ENCODE data around the gene MS4A10.

MS4A10 gene

GRCh38 chr11:60791153-60791933 lies 6.2 kb downstream of the MS4A10 start:
- H3K9me3 ChIP-seq (ENCODE audit: control insufficient read depth, low read depth, low read length), result peaks cover 5% of the 10 kb centered on the region
- H3K4me3 ChIP-seq (ENCODE audit: low read length), result no peak overlapping the region

DNA sequence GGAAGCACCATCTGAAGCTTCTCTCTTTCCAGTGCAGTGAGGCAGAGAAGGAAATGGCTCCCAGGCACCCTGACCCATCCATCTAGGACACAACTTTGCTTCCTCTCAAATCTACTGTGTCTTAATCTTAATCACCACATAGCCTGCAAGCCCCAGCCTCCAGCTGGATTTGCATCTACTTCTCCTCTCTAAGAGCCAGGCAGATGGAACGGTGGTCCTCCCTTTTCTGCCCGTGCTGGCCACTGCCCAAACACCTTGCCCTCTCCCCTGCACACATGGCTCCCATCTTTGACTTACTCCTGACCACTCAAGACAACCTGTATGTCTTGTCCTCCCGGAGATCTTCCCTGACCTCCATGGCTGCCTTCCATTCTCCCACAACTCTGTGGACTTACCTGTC lies 7.4 kb downstream of the MS4A10 start:
- Histone ChIP-seq H3K27me3 (ENCODE audit: control insufficient read depth, insufficient read depth, low read length) (no peaks in the 10 kb centered on the region), H3K9me3 (ENCODE audit: control insufficient read depth, low read depth, low read length) (peaks cover 5% of the 10 kb centered on the region), H3K27ac (ENCODE audit: low read length) (no peak overlapping the region), H3K4me3 (ENCODE audit: low read length) (no peak overlapping the region), H3K4me1 (ENCODE audit: control insufficient read depth, low read depth, low read length) (no peaks in the 10 kb centered on the region), H3K36me3 (ENCODE audit: control insufficient read depth, low read depth, low read length) (no peaks in the 10 kb centered on the region), H3K9ac (ENCODE audit: low read length) (no peak overlapping the region)

More at GRCh38 chr11:60791153-60791933, 6.2 kb downstream of the MS4A10 start:
- no peaks in the 10 kb centered on the region for H3K27me3 ChIP-seq (ENCODE audit: control insufficient read depth, insufficient read depth, low read length)
- no peaks in the 10 kb centered on the region for H3K4me1 ChIP-seq (ENCODE audit: control insufficient read depth, low read depth, low read length)
- no peak overlapping the region for H3K9ac ChIP-seq (ENCODE audit: low read length)
- H3K27ac ChIP-seq (ENCODE audit: low read length), result no peak overlapping the region
- H3K36me3 ChIP-seq (ENCODE audit: control insufficient read depth, low read depth, low read length), result no peaks in the 10 kb centered on the region

- Histone ChIP-seq H3K27me3 (ENCODE audit: control insufficient read depth, insufficient read depth, low read length) (no peaks in the 10 kb centered on the region), H3K9ac (ENCODE audit: low read length) (no peak overlapping the region), H3K36me3 (ENCODE audit: control insufficient read depth, low read depth, low read length) (no peaks in the 10 kb centered on the region), H3K27ac (ENCODE audit: low read length) (no peak overlapping the region), H3K9me3 (ENCODE audit: control insufficient read depth, low read depth, low read length) (peaks cover 5% of the 10 kb centered on the region), H3K4me3 (ENCODE audit: low read length) (no peak overlapping the region), H3K4me1 (ENCODE audit: control insufficient read depth, low read depth, low read length) (no peaks in the 10 kb centered on the region)
Measured at GRCh38 chr11:60795291-60795690, 10.2 kb downstream of the MS4A10 start.

DNA sequence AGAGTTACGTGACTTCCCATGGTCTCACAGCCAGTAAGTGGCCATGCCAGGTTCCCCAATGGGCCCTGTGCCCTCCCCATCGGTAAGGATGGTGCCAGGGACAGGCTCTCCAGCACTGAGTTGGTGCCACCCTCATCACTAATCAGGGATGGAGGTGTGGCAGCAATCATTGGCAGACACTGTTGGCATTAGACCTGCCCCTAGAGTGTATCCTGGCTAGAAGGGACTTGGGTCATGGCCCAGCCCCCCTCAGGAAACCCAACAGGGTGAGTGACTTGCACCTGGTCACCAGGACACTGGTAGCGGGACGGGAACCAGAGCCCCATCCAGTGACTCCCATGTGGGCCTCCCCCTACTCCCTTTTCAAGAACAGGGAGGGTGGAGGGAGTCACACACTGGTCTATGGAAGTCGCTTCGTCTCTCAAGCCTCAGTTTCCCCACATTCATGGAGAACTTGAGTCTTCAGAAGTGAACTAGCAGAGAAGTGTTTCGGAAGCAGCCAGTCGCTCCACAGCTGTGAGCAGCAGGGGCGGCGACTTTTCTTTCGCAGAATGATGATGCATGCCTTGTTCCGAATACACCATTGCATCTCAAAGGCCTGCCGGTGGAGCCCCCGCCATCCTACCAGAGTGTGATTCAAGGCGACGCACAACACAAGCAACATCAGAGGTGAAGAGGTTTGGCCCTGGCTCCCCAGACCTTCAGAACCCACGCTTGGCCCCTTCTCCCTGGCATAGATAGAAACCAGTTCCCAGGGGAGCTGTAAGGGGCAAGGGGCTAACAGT lies 12.9 kb downstream of the MS4A10 start:
- Histone ChIP-seq H3K36me3 (ENCODE audit: control insufficient read depth, low read depth, low read length) (no peaks in the 10 kb centered on the region), H3K4me1 (ENCODE audit: control insufficient read depth, low read depth, low read length) (no peaks in the 10 kb centered on the region), H3K9ac (ENCODE audit: low read length) (no peak overlapping the region), H3K4me3 (ENCODE audit: low read length) (no peak overlapping the region), H3K9me3 (ENCODE audit: control insufficient read depth, low read depth, low read length) (no peaks in the 10 kb centered on the region), H3K27me3 (ENCODE audit: control insufficient read depth, insufficient read depth, low read length) (no peaks in the 10 kb centered on the region), H3K27ac (ENCODE audit: low read length) (no peak overlapping the region)

GRCh38 chr11:60798631-60799030 lies 13.5 kb downstream of the MS4A10 start:
- H3K9me3 ChIP-seq (ENCODE audit: control insufficient read depth, low read depth, low read length), result no peaks in the 10 kb centered on the region
- H3K36me3 ChIP-seq (ENCODE audit: control insufficient read depth, low read depth, low read length), result no peaks in the 10 kb centered on the region
- H3K27me3 ChIP-seq (ENCODE audit: control insufficient read depth, insufficient read depth, low read length), result no peaks in the 10 kb centered on the region
- H3K4me1 ChIP-seq (ENCODE audit: control insufficient read depth, low read depth, low read length), result no peaks in the 10 kb centered on the region
- no peak overlapping the region for H3K27ac ChIP-seq (ENCODE audit: low read length)
- H3K9ac ChIP-seq (ENCODE audit: low read length), result no peak overlapping the region
- H3K4me3 ChIP-seq (ENCODE audit: low read length), result no peak overlapping the region

DNA sequence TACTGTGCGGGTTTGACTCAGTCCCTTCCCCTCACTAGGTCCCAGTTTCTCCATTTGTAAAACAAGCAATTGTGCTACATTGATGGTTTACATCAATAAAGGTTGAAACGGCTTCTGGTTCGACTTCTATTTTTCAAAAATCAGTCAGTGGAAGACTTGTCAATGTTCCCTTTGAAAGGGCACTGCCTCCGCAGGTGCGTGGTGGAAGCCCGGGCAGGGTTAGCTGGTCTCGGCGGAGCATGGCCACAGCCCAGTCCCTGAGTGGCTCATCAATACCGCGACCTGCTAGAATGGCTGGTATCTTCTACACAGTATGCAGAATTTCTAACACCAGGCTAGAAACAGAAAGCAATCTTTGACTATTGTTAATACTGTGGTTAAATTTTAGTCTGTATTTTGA lies 16.1 kb downstream of the MS4A10 start:
- Histone ChIP-seq H3K27me3 (ENCODE audit: control insufficient read depth, insufficient read depth, low read length) (no peaks in the 10 kb centered on the region), H3K36me3 (ENCODE audit: control insufficient read depth, low read depth, low read length) (no peaks in the 10 kb centered on the region), H3K4me1 (ENCODE audit: control insufficient read depth, low read depth, low read length) (no peaks in the 10 kb centered on the region), H3K4me3 (ENCODE audit: low read length) (no peak overlapping the region), H3K9me3 (ENCODE audit: control insufficient read depth, low read depth, low read length) (no peaks in the 10 kb centered on the region), H3K9ac (ENCODE audit: low read length) (no peak overlapping the region), H3K27ac (ENCODE audit: low read length) (no peak overlapping the region)

GRCh38 chr11:60803273-60803936 lies 18.3 kb downstream of the MS4A10 start:
- Histone ChIP-seq H3K4me1 (ENCODE audit: control insufficient read depth, low read depth, low read length) (no peaks in the 10 kb centered on the region), H3K9ac (ENCODE audit: low read length) (no peak overlapping the region), H3K4me3 (ENCODE audit: low read length) (no peak overlapping the region), H3K9me3 (ENCODE audit: control insufficient read depth, low read depth, low read length) (no peaks in the 10 kb centered on the region), H3K36me3 (ENCODE audit: control insufficient read depth, low read depth, low read length) (no peaks in the 10 kb centered on the region), H3K27ac (ENCODE audit: low read length) (no peak overlapping the region), H3K27me3 (ENCODE audit: control insufficient read depth, insufficient read depth, low read length) (no peaks in the 10 kb centered on the region)

DNA sequence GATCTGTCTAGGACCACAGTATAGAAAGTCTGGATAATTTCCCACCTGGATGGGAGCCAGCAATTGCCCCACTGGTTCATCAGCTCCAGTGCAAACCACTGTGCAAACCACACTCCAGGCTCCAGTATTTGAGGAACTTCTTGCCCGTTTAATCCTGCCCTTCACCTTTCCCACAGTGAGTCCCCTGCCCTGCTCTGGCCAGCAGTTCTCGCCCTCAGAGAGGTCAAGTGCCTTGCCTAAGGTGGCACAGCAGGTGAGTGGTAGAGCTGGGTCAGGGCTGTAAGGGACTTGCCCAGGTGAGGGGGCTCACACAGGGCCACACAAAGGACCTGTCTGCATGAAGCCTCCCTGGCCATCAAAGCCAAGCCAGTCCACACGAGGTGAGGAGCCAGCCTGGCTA lies 24.1 kb downstream of the MS4A10 start:
- H3K9ac ChIP-seq (ENCODE audit: low read length), result no peak overlapping the region
- no peaks in the 10 kb centered on the region for H3K36me3 ChIP-seq (ENCODE audit: control insufficient read depth, low read depth, low read length)
- no peak overlapping the region for H3K4me3 ChIP-seq (ENCODE audit: low read length)
- H3K27me3 ChIP-seq (ENCODE audit: control insufficient read depth, insufficient read depth, low read length), result no peaks in the 10 kb centered on the region
- H3K27ac ChIP-seq (ENCODE audit: low read length), result no peak overlapping the region
- no peaks in the 10 kb centered on the region for H3K9me3 ChIP-seq (ENCODE audit: control insufficient read depth, low read depth, low read length)
- H3K4me1 ChIP-seq (ENCODE audit: control insufficient read depth, low read depth, low read length), result no peaks in the 10 kb centered on the region

GRCh38 chr11:60809691-60810090 lies 24.6 kb downstream of the MS4A10 start:
- Histone ChIP-seq H3K9ac (ENCODE audit: low read length) (no peak overlapping the region), H3K36me3 (ENCODE audit: control insufficient read depth, low read depth, low read length) (no peaks in the 10 kb centered on the region), H3K27ac (ENCODE audit: low read length) (no peak overlapping the region), H3K4me1 (ENCODE audit: control insufficient read depth, low read depth, low read length) (no peaks in the 10 kb centered on the region), H3K9me3 (ENCODE audit: control insufficient read depth, low read depth, low read length) (no peaks in the 10 kb centered on the region), H3K27me3 (ENCODE audit: control insufficient read depth, insufficient read depth, low read length) (no peaks in the 10 kb centered on the region), H3K4me3 (ENCODE audit: low read length) (no peak overlapping the region)

DNA sequence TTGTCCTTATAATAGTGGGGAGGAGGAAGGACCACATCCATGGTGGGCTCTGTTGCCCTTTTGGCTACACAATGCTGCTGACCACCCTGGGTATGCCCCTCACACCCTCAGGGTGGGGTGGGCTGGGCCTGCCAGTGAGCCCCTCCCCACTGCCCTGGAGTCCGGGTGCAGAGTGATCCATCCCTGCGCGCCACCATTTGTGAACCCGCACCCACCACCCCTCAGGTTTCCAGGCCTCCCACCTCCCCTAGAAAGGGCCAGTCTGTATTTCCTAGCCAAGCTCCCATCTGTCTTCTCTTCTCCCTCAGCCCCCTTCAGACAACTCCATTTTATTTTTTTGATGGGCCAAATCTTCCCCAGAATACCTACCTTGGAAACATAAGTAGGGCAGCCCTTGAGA lies 25.0 kb downstream of the MS4A10 start:
- H3K27me3 ChIP-seq (ENCODE audit: control insufficient read depth, insufficient read depth, low read length), result no peaks in the 10 kb centered on the region

GRCh38 chr11:60810569-60810968 lies 25.4 kb downstream of the MS4A10 start:
- Histone ChIP-seq H3K4me1 (ENCODE audit: control insufficient read depth, low read depth, low read length) (no peaks in the 10 kb centered on the region), H3K27ac (ENCODE audit: low read length) (no peak overlapping the region), H3K4me3 (ENCODE audit: low read length) (no peak overlapping the region), H3K9ac (ENCODE audit: low read length) (no peak overlapping the region), H3K27me3 (ENCODE audit: control insufficient read depth, insufficient read depth, low read length) (no peaks in the 10 kb centered on the region), H3K36me3 (ENCODE audit: control insufficient read depth, low read depth, low read length) (no peaks in the 10 kb centered on the region), H3K9me3 (ENCODE audit: control insufficient read depth, low read depth, low read length) (no peaks in the 10 kb centered on the region)

More for the DNA sequence above, 25.0 kb downstream of the MS4A10 start:
- H3K4me1 ChIP-seq (ENCODE audit: control insufficient read depth, low read depth, low read length), result no peaks in the 10 kb centered on the region
- no peak overlapping the region for H3K9ac ChIP-seq (ENCODE audit: low read length)
- no peaks in the 10 kb centered on the region for H3K9me3 ChIP-seq (ENCODE audit: control insufficient read depth, low read depth, low read length)
- H3K4me3 ChIP-seq (ENCODE audit: low read length), result no peak overlapping the region
- H3K27ac ChIP-seq (ENCODE audit: low read length), result no peak overlapping the region
- no peaks in the 10 kb centered on the region for H3K36me3 ChIP-seq (ENCODE audit: control insufficient read depth, low read depth, low read length)

All from iPS-18a (cell line).